Measurements from ENCODE around the gene HELZ.
"Not testable (repeated sequence)": the region's sequence is repeated elsewhere in the genome, so short reads cannot be mapped to it uniquely, and the experiment has no call there.

The HELZ gene

DNA sequence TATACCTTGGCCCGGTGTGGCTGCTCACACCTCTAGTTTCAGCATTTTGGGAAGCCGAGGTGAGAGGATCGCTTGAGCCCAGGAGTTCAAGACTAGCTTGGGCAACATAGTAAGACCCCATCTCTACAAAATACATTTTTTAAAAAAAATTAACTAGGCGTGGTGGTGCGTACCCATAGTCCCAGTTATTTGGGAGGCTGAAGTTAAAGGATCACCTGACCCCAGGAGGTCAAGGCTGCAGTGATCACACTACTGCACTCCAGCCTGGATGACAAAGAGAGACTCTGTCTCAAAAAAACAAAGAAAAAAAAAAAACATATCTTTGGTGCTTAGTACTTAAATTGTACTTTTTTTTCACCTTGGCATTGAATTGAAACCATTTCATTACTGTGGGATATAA lies 101.7 kb downstream of the HELZ start:
- no peak for DNase-seq (ENCODE audit: low read depth)

- DNase-seq (ENCODE audit: low read depth) = not testable (repeated sequence)
Observed at GRCh38 chr17:67142030-67142429, 103.0 kb downstream of the HELZ start.

- DNase-seq (ENCODE audit: low read depth) = no peak
Observed at GRCh38 chr17:67139784-67140665, 105.0 kb downstream of the HELZ start.

- no peak for DNase-seq (ENCODE audit: low read depth)
Observed at GRCh38 chr17:67139289-67139688, 105.7 kb downstream of the HELZ start.

DNA sequence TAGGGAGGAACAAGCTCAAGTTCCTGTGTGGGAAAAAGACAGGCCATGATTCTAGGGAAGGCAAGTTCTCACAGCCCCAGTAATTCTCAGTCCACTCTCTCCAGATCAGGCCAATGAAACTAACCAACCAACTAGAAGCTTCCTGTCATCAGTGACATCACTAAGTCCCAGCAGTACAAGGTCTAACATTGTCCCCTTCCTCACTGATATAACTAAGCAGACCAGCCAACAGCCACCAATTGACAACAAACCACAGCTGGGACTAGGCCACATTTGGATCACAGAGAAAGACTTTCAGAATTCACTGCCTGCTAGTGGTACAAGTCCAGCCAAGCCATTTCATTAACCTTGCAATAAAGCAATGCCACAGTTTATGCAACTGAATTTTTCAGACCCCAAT lies 106.6 kb downstream of the HELZ start:
- DNase-seq (ENCODE audit: low read depth) = no peak

DNA sequence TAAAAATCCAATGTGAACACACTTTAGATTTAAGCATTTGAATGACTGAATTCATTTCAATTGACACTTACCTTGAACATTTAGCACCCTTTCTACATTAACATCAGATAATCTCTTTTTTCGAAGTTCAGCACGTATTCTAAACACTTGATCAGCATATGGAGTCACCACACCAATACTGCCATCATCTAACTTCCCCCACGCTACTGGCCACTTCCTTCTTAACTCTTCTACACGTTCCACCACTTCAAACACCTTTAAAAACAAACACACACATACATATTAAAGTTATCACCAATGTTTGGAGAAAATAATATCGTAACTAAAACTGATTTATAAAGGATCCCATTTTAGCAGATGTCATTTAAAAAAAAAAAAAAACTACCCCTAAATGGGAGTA lies 107.1 kb downstream of the HELZ start:
- no peak for DNase-seq (ENCODE audit: low read depth)

- no peak for DNase-seq (ENCODE audit: low read depth)
Observed at GRCh38 chr17:67137026-67137370, 108.0 kb downstream of the HELZ start.

DNA sequence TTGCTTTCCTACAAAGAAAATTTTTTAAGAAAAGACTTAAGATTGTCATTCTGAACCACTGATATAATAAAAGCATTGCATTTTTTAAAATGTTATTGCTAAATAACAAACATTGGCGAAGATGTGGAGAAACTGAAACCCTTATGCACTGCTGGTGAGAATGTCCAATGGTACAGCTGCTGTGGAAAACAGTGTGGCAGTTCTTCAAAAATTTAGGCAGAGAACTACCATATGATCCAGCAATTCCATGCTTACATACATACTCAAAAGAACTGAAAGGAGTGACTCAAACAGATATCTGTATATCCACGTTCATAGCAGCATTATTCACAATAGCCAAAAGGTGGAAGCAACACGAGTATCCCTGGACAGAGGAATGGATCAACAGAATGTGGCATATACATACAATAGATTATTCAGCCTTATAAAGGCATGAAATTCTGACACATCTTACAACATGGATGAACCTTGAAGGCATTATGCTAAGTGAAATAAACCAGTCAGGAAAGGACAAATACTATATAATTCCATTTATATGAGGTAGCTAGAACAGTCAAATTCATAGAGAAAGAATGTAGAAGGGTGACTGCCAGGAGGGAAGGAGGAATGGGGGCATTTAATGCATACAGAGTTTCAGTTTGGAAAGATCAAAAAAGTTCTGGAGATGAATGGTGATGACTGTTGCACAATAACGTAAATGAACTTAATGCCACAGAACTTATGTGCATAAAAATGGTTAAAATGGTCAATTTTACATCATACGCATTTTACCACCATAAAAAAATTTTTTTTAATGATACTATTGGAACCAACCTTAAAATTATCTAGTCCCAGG lies 108.6 kb downstream of the HELZ start:
- DNase-seq (ENCODE audit: low read depth) = no peak

- DNase-seq (ENCODE audit: low read depth) = no peak
Observed at GRCh38 chr17:67133161-67133560, 111.8 kb downstream of the HELZ start.

- no peak for DNase-seq (ENCODE audit: low read depth)
Observed at GRCh38 chr17:67132366-67132765, 112.6 kb downstream of the HELZ start.

DNA sequence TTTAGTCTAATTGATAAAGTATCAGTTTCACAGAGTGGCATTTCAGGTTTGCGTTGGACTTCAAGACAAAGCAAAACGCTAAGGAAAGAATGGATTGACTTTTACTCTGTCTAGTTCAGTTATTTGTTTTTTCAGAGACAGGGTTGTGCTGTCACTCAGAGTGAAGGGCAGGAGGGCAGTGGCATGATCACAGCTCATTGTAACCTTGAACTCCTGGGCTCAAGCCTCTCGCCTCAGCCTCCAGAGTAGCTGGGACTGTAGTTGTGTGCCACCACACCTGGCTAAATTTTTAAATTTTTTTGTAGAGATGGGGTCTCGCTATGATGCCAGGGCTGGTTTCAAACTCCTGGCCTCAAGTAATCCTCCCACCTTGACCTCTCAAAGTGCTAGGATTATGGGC lies 114.2 kb downstream of the HELZ start:
- DNase-seq (ENCODE audit: low read depth) = no peak

DNA sequence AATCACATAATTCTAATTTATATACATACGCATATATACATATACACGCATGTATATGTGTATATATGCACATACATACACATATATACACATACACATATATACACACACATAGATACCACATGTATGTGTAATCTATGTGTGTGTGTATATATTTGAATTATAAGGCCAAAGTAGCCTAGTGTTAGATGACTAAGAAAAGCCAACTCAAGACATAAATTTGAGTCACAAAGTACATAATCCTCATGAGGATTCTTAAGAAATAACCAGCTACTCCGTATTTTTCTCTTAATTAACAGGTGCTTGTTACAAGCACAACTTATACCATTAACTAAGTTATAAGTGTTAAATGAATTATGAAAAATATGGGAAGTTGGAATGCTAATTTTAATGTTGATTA lies 115.7 kb downstream of the HELZ start:
- DNase-seq (ENCODE audit: low read depth) = no peak

GRCh38 chr17:67128700-67129099 lies 116.3 kb downstream of the HELZ start:
- DNase-seq (ENCODE audit: low read depth) = no peak

DNA sequence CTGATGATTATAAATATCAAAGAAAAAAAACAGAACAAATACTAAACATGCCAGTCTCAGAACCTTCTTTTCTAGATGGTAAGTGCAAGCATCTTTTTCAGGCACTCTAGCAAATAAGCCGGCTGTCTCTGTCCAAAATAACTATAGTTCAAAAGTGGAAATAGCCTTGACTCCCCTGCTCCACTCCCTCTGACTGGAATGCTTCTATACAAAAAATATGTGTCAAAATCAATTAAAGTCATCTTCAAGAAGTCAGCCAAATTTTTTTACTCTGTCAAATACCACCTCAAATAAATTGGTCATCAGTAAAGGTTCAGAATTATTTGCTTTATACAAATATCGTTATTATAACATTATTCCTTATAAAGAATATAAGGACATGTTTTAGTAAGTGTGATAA lies 117.1 kb downstream of the HELZ start:
- no peak for DNase-seq (ENCODE audit: low read depth)

DNA sequence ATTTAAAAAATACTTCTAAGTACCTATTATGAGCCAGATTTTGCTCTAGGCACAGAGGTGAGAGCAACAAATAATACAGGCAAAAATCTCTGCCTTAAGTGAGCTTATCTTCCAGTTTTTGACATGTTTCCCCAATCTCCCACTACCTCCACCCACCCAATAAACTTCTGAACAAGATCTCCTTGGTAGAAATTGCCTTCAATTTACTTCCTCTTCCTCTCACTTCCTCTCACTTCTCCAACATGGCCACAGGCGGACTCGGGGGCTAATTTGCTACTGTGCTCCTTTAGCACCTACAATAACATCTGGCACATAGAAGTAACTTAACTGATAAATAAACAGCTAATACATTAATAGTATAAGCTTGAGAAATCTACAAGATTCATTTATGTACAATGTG lies 118.0 kb downstream of the HELZ start:
- DNase-seq (ENCODE audit: low read depth) = no peak

DNA sequence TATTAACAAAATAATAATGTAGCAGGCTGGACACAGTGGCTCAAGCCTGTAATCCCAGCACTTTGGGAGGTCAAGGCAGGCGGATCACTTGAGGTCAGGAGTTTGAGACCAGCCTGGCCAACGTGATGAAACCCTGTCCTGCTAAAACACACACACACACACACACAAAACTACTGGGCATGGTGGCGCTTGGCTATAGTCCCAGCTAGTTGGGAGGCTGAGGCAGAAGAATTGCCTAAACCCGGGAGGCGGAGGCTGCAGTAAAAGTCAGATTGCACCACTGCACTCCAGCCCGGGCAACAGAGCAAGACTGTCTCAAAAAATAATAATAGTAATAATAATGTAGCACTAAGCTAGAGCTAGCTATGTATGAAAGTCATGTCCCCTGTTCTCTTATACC lies 118.5 kb downstream of the HELZ start:
- not testable (repeated sequence) for DNase-seq (ENCODE audit: low read depth)

DNA sequence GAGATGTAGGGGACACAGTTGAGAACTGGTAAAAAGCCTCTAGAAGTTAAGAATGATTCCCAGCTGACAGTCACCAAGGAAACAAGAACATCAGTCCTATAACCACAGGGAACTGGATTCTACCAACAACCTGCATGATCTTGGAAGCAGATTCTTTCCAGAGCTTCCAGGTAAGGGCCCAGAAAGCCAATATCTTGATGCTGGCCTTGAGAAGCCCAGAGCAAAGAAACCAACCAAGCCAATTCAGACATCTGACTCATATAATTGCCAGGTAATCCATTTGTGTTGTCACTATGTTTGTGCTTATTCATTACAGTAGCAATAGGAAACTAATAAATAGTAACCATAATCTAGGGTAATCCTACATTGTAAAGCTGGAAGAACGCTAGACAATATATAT lies 119.1 kb downstream of the HELZ start:
- no peak for DNase-seq (ENCODE audit: low read depth)

DNA sequence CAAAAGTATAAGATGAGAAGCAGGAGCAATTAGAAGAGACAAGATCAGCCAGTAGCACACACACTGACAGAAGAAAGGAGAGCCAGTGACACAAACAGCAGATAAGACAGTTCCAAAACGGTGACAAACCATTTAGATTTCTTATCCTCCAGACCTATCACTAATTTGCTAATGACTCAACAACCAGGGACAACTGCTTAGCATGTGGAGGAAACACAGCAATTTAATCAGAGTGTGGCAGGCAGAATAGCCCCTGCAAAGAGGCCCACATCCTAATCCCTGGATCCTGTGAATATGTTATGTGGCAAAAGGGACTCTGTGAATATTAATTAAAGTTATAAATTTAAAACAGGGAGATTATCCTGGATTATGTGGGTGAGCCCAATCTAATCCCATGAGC lies 119.6 kb downstream of the HELZ start:
- DNase-seq (ENCODE audit: low read depth) = no peak

DNA sequence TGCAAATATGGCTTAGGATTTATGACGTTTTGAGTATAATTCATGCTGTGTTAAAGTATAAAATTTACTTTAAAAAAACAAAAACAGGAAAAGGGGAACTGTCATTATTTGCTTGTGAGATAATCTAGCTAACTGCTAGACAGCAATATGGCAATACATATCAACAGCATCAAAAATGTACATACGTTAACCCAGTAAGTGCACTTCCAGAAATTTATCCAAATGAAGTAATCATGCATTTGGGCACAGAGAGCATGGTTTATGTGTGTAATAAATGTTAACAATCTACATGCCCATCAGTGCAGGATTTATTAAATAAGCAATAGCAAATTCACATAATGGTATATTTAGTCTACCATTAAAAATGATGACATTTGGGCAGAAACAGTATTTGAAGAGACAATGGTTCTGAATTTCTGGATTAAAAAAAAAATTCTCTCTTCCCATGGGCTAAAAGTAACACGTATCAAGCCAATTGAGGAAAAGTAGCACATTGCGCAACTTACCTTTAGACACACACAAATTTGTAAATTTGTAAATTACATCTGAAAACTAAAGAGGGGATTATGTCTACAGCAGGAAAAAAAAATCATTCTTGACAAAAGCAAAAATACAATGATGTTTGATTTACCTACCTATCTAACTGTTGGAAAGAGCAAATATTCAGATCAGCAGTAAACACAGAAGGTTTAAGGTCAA lies 120.4 kb downstream of the HELZ start:
- no peak for DNase-seq (ENCODE audit: low read depth)

GRCh38 chr17:67123699-67124098 lies 121.3 kb downstream of the HELZ start:
- DNase-seq (ENCODE audit: low read depth) = no peak

DNA sequence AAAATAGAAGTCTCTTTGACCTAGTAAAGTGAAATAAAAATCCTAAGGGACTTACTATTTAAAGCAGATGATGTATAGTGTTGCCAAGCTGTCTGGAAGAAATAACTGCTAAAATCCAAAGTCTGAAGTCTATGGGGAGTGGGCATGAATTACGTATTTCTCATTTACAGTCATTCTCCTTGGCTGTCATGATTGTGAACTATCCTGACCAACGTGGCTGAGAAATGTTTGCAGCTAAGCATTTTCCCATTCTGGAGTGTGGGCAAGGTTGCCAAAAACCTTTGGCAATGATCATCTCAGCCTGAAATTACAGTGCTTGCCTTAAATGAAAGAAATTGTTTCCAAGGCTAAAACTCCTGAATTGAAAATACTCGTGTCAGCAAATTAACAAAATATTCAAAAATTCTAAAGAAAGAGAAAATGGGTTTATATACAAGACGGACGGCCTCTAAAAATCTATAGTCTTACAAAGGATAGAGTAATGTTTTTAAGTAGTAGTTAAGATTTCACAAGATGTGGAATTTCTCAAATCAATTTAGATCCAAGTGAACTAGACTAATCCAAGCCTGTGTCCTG lies 123.6 kb downstream of the HELZ start:
- DNase-seq (ENCODE audit: low read depth) = no peak

- DNase-seq (ENCODE audit: low read depth) = no peak
Observed at GRCh38 chr17:67119102-67119501, 125.9 kb downstream of the HELZ start.

Measured in GM04504 (cell line).